ENCODE results near the gene NUDT4B. TPM values are rescaled to one million over a fixed set of nuclear protein-coding genes. Genes with fewer than 3 reads are reported as not detected.
"Not testable (repeated sequence)": the region's sequence is repeated elsewhere in the genome, so short reads cannot be mapped to it uniquely, and the experiment has no call there.

Gene NUDT4B
- polyA plus RNA-seq, 1 donor from 2014 or later = 5.8 TPM

DNA sequence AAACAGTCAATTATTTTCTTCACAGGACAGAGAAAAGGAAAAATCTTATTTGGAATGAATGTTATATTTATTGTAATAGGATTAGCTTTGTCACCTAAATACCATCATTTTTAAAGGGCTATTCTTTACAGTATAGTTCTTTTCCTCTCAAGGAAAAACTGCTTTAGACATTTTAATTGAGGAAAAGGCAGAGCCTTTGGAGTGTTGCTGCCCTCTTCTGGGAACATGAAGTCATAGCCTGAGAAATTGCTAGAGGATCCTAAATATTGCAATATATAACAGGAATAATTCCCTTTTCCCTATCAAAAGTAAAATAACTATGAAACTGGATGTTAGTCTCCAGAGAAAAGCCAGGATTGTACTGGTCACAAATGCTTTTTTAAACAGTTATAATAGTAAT is 12.8 kb downstream of the NUDT4B start:
- not testable (repeated sequence) for H3K27ac ChIP-seq (ENCODE audit: low read length); H3K9me2 ChIP-seq (ENCODE audit: insufficient read depth, low read length); H3K79me2 ChIP-seq (replicated peaks; ENCODE audit: insufficient read depth, low read length); H3K36me3 ChIP-seq (ENCODE audit: insufficient read depth, low read length); H2AFZ ChIP-seq (ENCODE audit: low read depth, low read length); H3K27me3 ChIP-seq (ENCODE audit: insufficient read depth, low read depth, low read length); H3K9me3 ChIP-seq (ENCODE audit: low read length); H4K20me1 ChIP-seq (ENCODE audit: insufficient read depth); H3F3A ChIP-seq (ENCODE audit: insufficient read depth, low read length, poor library complexity, severe bottlenecking); H3K4me3 ChIP-seq (ENCODE audit: low read length); H3K4me2 ChIP-seq (ENCODE audit: low read length); H3K9ac ChIP-seq (ENCODE audit: low read length)

DNA sequence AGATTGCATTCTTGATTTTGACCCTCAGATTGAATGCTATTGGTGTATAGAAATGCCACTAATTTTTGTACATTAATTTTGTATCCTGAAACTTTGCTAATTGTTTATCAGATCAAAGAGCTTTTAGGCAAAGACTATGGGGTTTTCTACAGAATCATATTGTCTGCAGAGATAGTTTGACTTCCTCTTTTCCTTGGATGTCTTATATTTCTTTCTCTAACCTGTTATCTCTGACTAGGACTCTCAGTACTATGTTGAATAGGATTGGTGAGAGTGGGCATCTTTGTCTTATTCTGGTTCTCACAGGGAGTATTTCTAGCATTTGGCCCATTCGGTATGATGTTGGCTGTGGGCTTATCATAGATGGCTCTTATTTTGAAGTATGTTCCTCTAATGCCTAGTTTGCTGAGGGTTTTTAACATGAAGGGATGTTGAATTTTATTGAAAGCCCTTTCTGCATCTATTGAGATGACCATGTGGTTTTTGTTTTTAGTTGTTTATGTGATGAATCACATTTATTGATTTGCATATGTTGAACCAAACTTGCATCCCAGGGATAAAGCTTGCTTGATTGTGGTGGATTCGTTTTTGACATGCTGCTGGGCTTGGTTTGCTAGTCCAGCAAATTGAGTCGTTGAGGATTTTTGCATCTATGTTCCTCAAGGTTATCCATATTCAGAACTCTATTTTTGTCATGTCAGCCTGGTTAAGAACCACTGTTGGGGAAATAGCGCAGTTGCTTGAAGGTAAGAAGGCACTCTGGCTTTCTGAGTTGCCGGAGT is 16.9 kb downstream of the NUDT4B start:
- H2AFZ ChIP-seq (ENCODE audit: low read depth, low read length); H3K4me3 ChIP-seq (ENCODE audit: low read length); H3K9ac ChIP-seq (ENCODE audit: low read length); H3K4me2 ChIP-seq (ENCODE audit: low read length); H3F3A ChIP-seq (ENCODE audit: insufficient read depth, low read length, poor library complexity, severe bottlenecking); H3K27me3 ChIP-seq (ENCODE audit: insufficient read depth, low read depth, low read length); H3K79me2 ChIP-seq (replicated peaks; ENCODE audit: insufficient read depth, low read length); H4K20me1 ChIP-seq (ENCODE audit: insufficient read depth); H3K9me3 ChIP-seq (ENCODE audit: low read length); H3K27ac ChIP-seq (ENCODE audit: low read length); H3K9me2 ChIP-seq (ENCODE audit: insufficient read depth, low read length); H3K36me3 ChIP-seq (ENCODE audit: insufficient read depth, low read length): not testable (repeated sequence)

DNA sequence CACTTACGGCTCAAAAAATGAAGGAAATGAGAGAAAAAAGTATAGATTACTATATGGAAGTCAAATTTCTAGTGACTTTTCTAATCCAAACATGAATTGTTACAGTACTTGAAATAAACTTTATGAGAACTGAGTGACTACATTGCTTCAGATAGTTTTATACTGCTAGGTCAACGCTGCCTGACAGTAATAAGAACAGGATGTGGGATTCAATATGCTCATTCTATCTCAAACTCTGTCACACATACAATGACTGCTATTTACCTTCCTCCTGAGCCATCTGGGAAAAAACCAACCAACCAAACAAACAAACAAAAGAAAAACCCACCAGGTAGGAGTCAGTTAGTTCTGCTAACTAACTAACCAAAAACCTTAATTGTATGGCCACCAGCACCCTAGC is 20.0 kb downstream of the NUDT4B start:
- not testable (repeated sequence) for H3F3A ChIP-seq (ENCODE audit: insufficient read depth, low read length, poor library complexity, severe bottlenecking); H3K9me2 ChIP-seq (ENCODE audit: insufficient read depth, low read length); H3K9me3 ChIP-seq (ENCODE audit: low read length); H3K9ac ChIP-seq (ENCODE audit: low read length); H3K79me2 ChIP-seq (replicated peaks; ENCODE audit: insufficient read depth, low read length); H3K27ac ChIP-seq (ENCODE audit: low read length); H3K27me3 ChIP-seq (ENCODE audit: insufficient read depth, low read depth, low read length); H3K4me3 ChIP-seq (ENCODE audit: low read length); H3K36me3 ChIP-seq (ENCODE audit: insufficient read depth, low read length); H2AFZ ChIP-seq (ENCODE audit: low read depth, low read length); H3K4me2 ChIP-seq (ENCODE audit: low read length); H4K20me1 ChIP-seq (ENCODE audit: insufficient read depth)

DNA sequence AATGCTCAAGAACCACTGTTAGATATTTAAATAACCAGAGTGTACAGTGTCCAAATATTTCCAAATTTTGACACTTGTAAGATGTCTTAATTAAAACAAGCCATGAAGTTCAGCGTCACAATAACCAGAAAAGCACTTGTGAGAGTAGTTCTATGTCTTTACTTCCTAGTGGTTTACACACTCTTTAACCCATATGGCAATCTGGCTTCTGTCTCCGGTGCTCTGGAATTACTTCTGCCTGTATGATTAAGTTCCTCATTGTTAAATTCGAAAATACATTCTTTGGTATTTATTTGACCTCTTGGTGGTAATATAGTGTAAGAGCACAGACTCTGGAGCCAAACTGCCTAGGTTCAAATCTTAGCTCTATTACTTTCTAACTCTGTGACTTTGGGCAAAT is 20.9 kb downstream of the NUDT4B start:
- not testable (repeated sequence) for H3K9me3 ChIP-seq (ENCODE audit: low read length); H3K27me3 ChIP-seq (ENCODE audit: insufficient read depth, low read depth, low read length); H3K4me3 ChIP-seq (ENCODE audit: low read length); H3F3A ChIP-seq (ENCODE audit: insufficient read depth, low read length, poor library complexity, severe bottlenecking); H3K9me2 ChIP-seq (ENCODE audit: insufficient read depth, low read length); H3K9ac ChIP-seq (ENCODE audit: low read length); H3K4me2 ChIP-seq (ENCODE audit: low read length); H3K36me3 ChIP-seq (ENCODE audit: insufficient read depth, low read length); H3K79me2 ChIP-seq (replicated peaks; ENCODE audit: insufficient read depth, low read length); H4K20me1 ChIP-seq (ENCODE audit: insufficient read depth); H2AFZ ChIP-seq (ENCODE audit: low read depth, low read length); H3K27ac ChIP-seq (ENCODE audit: low read length)

DNA sequence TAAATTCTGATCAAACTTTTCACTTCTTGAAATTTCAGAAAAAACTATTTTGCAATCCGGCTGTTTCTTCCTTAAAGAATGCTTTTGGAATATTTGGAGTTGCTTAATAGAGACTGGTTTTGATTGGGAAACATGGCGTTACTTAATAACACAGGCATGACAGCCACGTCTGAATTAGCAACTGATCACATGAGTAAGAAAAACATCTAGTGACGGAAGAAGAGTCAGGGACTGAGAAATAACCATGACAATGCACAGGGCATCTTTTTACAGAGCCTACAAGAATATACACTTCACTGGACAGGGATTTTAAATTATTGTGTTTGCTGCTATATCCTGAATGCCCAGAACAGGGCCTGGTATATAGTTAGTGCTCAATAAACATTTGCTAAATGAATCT is 25.1 kb downstream of the NUDT4B start:
- H3K27ac ChIP-seq (ENCODE audit: low read length); H2AFZ ChIP-seq (ENCODE audit: low read depth, low read length); H4K20me1 ChIP-seq (ENCODE audit: insufficient read depth); H3K36me3 ChIP-seq (ENCODE audit: insufficient read depth, low read length); H3K79me2 ChIP-seq (replicated peaks; ENCODE audit: insufficient read depth, low read length); H3K9ac ChIP-seq (ENCODE audit: low read length); H3K9me2 ChIP-seq (ENCODE audit: insufficient read depth, low read length); H3K9me3 ChIP-seq (ENCODE audit: low read length); H3K4me3 ChIP-seq (ENCODE audit: low read length); H3K4me2 ChIP-seq (ENCODE audit: low read length); H3K27me3 ChIP-seq (ENCODE audit: insufficient read depth, low read depth, low read length); H3F3A ChIP-seq (ENCODE audit: insufficient read depth, low read length, poor library complexity, severe bottlenecking): not testable (repeated sequence)

DNA sequence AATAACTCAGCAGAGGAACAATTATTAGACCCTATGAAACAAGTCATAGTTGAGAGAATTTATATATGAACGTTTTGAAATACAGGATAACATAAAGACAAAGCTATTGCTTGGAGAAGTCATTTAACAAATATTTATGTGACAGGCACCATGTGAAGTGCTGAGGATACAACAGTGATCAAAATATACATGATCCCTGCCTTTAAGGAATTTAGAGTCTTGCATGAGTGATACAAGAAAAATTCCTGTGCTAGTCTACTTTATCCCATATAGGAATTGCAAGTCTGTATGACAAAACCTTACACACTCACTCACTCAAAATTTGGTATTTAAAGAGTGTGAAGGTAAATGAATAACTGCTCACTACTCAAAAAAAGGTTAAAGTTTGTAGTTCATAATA is 25.5 kb downstream of the NUDT4B start:
- not testable (repeated sequence) for H3K36me3 ChIP-seq (ENCODE audit: insufficient read depth, low read length); H3K79me2 ChIP-seq (replicated peaks; ENCODE audit: insufficient read depth, low read length); H3F3A ChIP-seq (ENCODE audit: insufficient read depth, low read length, poor library complexity, severe bottlenecking); H3K27ac ChIP-seq (ENCODE audit: low read length); H3K9me3 ChIP-seq (ENCODE audit: low read length); H2AFZ ChIP-seq (ENCODE audit: low read depth, low read length); H3K4me2 ChIP-seq (ENCODE audit: low read length); H3K4me3 ChIP-seq (ENCODE audit: low read length); H3K9ac ChIP-seq (ENCODE audit: low read length); H3K9me2 ChIP-seq (ENCODE audit: insufficient read depth, low read length); H4K20me1 ChIP-seq (ENCODE audit: insufficient read depth); H3K27me3 ChIP-seq (ENCODE audit: insufficient read depth, low read depth, low read length)

DNA sequence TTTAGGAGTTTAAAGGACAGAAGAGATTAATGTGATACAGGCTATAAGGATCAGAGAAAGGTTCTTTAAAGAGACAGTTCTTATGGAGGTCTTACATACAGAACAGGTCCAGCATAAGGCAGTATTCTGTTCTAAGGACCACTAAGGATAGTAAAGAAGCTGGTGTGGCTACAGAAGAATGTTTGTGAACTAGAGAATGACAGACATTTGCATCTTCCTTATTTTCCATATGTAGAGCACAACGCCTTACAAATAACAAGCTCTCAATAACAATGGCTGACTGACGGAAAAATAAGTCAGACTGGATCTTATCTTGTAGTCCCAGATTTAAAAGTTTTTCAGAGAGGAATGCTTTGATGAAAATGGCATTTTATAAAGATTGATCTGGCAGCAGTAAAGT is 26.7 kb downstream of the NUDT4B start:
- H4K20me1 ChIP-seq (ENCODE audit: insufficient read depth); H2AFZ ChIP-seq (ENCODE audit: low read depth, low read length); H3K9me2 ChIP-seq (ENCODE audit: insufficient read depth, low read length); H3K79me2 ChIP-seq (replicated peaks; ENCODE audit: insufficient read depth, low read length); H3K9ac ChIP-seq (ENCODE audit: low read length); H3F3A ChIP-seq (ENCODE audit: insufficient read depth, low read length, poor library complexity, severe bottlenecking); H3K9me3 ChIP-seq (ENCODE audit: low read length); H3K36me3 ChIP-seq (ENCODE audit: insufficient read depth, low read length); H3K4me2 ChIP-seq (ENCODE audit: low read length); H3K27ac ChIP-seq (ENCODE audit: low read length); H3K4me3 ChIP-seq (ENCODE audit: low read length); H3K27me3 ChIP-seq (ENCODE audit: insufficient read depth, low read depth, low read length): not testable (repeated sequence)

DNA sequence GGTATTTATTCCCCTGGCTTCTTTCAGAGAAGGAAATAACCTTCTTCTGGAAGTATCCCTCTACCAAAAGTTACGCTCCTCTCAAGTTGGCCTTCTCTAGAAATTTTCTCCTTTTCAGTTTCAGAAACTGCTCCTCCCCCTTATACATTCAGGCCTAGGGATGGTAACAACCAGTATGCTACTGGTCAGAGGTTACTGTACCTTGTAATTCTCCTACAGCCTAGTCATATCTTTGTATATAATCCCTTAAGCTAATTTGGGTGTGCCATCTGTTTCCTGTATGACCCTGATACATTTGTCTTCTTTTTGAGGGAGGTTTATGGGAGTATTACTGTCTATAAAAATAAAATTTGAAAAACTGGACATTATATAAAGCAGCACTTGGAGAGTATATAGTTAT is 29.1 kb downstream of the NUDT4B start:
- H3K9ac ChIP-seq (ENCODE audit: low read length); H3K4me2 ChIP-seq (ENCODE audit: low read length); H3K36me3 ChIP-seq (ENCODE audit: insufficient read depth, low read length); H2AFZ ChIP-seq (ENCODE audit: low read depth, low read length); H3K79me2 ChIP-seq (replicated peaks; ENCODE audit: insufficient read depth, low read length); H3K9me2 ChIP-seq (ENCODE audit: insufficient read depth, low read length); H3K27ac ChIP-seq (ENCODE audit: low read length); H4K20me1 ChIP-seq (ENCODE audit: insufficient read depth); H3K4me3 ChIP-seq (ENCODE audit: low read length); H3K9me3 ChIP-seq (ENCODE audit: low read length); H3K27me3 ChIP-seq (ENCODE audit: insufficient read depth, low read depth, low read length); H3F3A ChIP-seq (ENCODE audit: insufficient read depth, low read length, poor library complexity, severe bottlenecking): not testable (repeated sequence)

Measured in neural cell (in vitro differentiated cells).